ENCODE measurements around the gene SPATA24. TPM values are rescaled to one million over a fixed set of nuclear protein-coding genes. Genes with fewer than 3 reads are reported as not detected.

The SPATA24 gene
- total and polyA plus RNA-seq, 2 of the 8 experiments (the other 6 are each of a cell fraction or from before 2014, with no cell fraction given): 5.8 to 9.4 TPM

GRCh38 chr5:139396691-139397090, 7.2 kb downstream of the SPATA24 start:
- no peak overlapping the region for H2AFZ ChIP-seq (ENCODE audit: low read length)
- H2BK120ac ChIP-seq (replicated peaks; ENCODE audit: low read depth, low read length): no peak overlapping the region
- H3K56ac ChIP-seq (replicated peaks; ENCODE audit: insufficient read length, low read depth, low read length): no peak overlapping the region
- no peak overlapping the region for H2BK12ac ChIP-seq (ENCODE audit: low read depth, low read length)
- H4K20me1 ChIP-seq (replicated peaks in 1 of 2; ENCODE audit: control insufficient read depth in 1 of 2, insufficient read depth in 2 of 2, low read length in 2 of 2): peaks cover 0 to 3% of the 10 kb centered on the region in 2 experiments
- no peak overlapping the region; the same call in 1 of the 2 replicates for H3K18ac ChIP-seq (ENCODE audit: extremely low read depth, low read length)
- no peak overlapping the region for H2AK5ac ChIP-seq (ENCODE audit: low read depth, low read length)
- peaks cover 0 to 26% (median 14%) of the 10 kb centered on the region in 4 experiments; a peak in 6 of 7 replicates for H3K4me1 ChIP-seq (replicated peaks in 1 of 4; ENCODE audit: control insufficient read depth in 3 of 4, insufficient read depth in 4 of 4, low read length in 3 of 4)
- no peak overlapping the region for H4K5ac ChIP-seq (ENCODE audit: insufficient read length, low read depth, low read length)
- H3K9me3 ChIP-seq (ENCODE audit: insufficient read depth in 2 of 2, low read depth in 1 of 2, low read length in 1 of 2): no peaks in the 10 kb centered on the region
- no peak overlapping the region for H2BK5ac ChIP-seq (ENCODE audit: low read depth, low read length)
- no peaks in the 10 kb centered on the region for H3K79me2 ChIP-seq (ENCODE audit: control insufficient read depth in 1 of 2, insufficient read depth in 2 of 2, low read length in 2 of 2)
- no peak overlapping the region for H3K4me3 ChIP-seq (ENCODE audit: extremely low read depth in 1 of 4, insufficient read depth in 2 of 4, low read depth in 3 of 4, low read length in 4 of 4)
- peaks cover 14 to 34% (median 28%) of the 10 kb centered on the region in 4 experiments; a peak in 6 of 7 replicates for H3K27me3 ChIP-seq (replicated peaks in 1 of 4; ENCODE audit: control insufficient read depth in 3 of 4, extremely low read depth in 1 of 4, insufficient read depth in 3 of 4, low read length in 3 of 4)
- H3K79me1 ChIP-seq (ENCODE audit: low read depth, low read length): no peaks in the 10 kb centered on the region
- TF ChIP-seq KDM4A (IDR thresholded peaks at IDR 0.05; ENCODE audit: low read depth, low read length, severe bottlenecking): no peak
- TF ChIP-seq YY1 (IDR thresholded peaks at IDR 0.05; ENCODE audit: low read depth, low read length): peak; percentile 86
- no peak for DNase-seq (ENCODE audit: low read depth in 1 of 2, low spot score in 2 of 2)
- H3K23me2 ChIP-seq (ENCODE audit: low read depth, low read length): peaks cover 27% of the 10 kb centered on the region; the same call in 1 of the 2 replicates
- ChIA-PET CTCF (ENCODE audit: partially characterized antibody) (interaction anchor here (0.8 to 1.5 kb wide), 5 partner anchors 10 to 397 kb away, joined by 3 to 5 read pairs (median 3); partner anchors contain the start of gene MATR3), POLR2A (ENCODE audit: partially characterized antibody) (interaction anchor here (1.6 to 3.9 kb wide), 6 partner anchors 14 to 120 kb away, joined by 5 to 14 read pairs (median 8); partner anchors contain the start of genes MATR3 and PAIP2)
- H3K27ac ChIP-seq (ENCODE audit: low read depth, low read length): no peak overlapping the region
- H3K36me3 ChIP-seq (ENCODE audit: control insufficient read depth in 2 of 4, insufficient read depth in 4 of 4, low read length in 3 of 4): peaks cover 0 to 6% (median 3%) of the 10 kb centered on the region in 4 experiments; a peak in 2 of 8 replicates
- H4K8ac ChIP-seq (ENCODE audit: extremely low read depth, insufficient read depth, low read length): no peak overlapping the region
- no peak overlapping the region for H3K9ac ChIP-seq (replicated peaks in 1 of 4; ENCODE audit: extremely low read depth in 1 of 4, low read depth in 3 of 4, low read length in 3 of 4)
- no peak overlapping the region for H2BK15ac ChIP-seq (ENCODE audit: low read length)
- no peak for FAIRE-seq
- no peak overlapping the region for H3K4me2 ChIP-seq (ENCODE audit: insufficient read depth in 1 of 2, low read depth in 2 of 2, low read length in 2 of 2)
- no peak overlapping the region for H4K91ac ChIP-seq (replicated peaks; ENCODE audit: insufficient read length, low read length)
- H3K23ac ChIP-seq (ENCODE audit: insufficient read length): no peak overlapping the region
- no peak overlapping the region for H3K4ac ChIP-seq (replicated peaks; ENCODE audit: insufficient read length, low read depth, low read length)
- 89% methylated on average over 8 of the region's 8 CpGs; no CpG with 5 or more reads in 1 of the 2 experiments for WGBS, 2 experiments (ENCODE audit: extremely low coverage in 1 of 2, insufficient coverage in 1 of 2, insufficient read length in 1 of 2, insufficient replicate concordance in 2 of 2, low coverage in 1 of 2, low lambda C conversion rate in 2 of 2, missing lambda C conversion rate in 1 of 2)
- no peak overlapping the region for H2BK20ac ChIP-seq (ENCODE audit: low read length)
- no peak overlapping the region for H3K14ac ChIP-seq (ENCODE audit: insufficient read length)

All from H1 (cell line).